GM21423 (cell line): ENCODE data around the gene ARMC9.
"Not testable (repeated sequence)": the region's sequence is repeated elsewhere in the genome, so short reads cannot be mapped to it uniquely, and the experiment has no call there.

Source experiments
- ATAC-seq: cut with Tn5 transposase; IDR thresholded peaks from one replicate; pipeline ENCODE4 v1.9.1; 2021; ENCODE audit warnings: mild to moderate bottlenecking, moderate library complexity; ENCODE audit not compliant: unreplicated experiment

The ARMC9 gene

DNA sequence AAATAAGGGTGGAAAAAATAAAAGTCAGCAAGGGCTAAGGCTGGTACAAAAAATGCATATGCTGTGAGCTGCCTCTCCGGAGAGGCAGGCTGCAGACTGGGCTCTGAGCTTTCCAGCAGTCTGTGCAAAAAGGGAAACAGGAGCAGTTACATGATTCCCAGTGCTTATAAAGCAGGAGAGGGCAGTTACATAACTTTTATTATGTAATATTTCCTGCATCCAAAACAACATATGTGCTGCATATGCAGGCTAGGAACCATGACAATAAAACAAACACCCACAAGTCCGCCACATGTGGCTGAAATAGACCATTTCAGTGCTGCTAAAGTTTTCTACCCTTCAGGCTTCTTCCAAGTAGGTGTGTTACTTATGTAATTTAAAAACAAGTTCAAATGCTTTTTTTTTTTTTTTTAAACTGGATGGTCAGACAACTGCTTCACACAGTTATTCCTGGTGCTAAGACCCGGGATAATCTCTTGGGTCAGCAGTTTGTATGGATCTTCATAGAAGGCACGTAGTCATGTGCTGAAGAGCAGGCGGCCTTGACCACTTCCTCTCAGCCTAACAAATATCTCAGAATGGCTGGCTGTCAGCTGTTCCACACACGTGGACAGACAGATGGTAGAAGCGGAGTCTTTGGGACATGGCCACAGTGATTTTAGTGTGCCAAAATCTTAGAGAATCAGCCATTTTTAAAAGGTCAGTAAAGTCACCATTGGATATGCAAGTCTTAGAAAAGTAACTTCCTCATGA is 43.5 kb downstream of the ARMC9 start:
- ATAC-seq = no peak

DNA sequence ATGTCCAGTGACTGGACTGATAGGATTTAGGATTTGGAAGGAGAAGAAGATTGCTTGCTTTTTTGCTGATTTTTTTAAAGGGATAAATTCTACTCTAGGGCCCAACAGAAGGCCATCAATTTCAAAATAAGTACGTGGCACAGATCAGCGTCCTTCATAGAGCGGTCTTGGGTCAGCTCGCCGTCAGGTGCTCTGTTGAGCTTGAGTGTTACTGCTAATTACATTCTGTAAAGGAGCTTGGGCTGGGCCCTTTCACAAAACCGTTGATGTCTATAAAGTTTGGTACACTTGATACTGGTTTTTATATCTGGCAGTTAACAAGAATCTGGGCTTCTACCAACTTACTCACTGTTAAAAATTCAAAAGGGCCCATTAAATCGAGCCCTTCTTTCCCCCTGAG is 45.4 kb downstream of the ARMC9 start:
- no peak for ATAC-seq

DNA sequence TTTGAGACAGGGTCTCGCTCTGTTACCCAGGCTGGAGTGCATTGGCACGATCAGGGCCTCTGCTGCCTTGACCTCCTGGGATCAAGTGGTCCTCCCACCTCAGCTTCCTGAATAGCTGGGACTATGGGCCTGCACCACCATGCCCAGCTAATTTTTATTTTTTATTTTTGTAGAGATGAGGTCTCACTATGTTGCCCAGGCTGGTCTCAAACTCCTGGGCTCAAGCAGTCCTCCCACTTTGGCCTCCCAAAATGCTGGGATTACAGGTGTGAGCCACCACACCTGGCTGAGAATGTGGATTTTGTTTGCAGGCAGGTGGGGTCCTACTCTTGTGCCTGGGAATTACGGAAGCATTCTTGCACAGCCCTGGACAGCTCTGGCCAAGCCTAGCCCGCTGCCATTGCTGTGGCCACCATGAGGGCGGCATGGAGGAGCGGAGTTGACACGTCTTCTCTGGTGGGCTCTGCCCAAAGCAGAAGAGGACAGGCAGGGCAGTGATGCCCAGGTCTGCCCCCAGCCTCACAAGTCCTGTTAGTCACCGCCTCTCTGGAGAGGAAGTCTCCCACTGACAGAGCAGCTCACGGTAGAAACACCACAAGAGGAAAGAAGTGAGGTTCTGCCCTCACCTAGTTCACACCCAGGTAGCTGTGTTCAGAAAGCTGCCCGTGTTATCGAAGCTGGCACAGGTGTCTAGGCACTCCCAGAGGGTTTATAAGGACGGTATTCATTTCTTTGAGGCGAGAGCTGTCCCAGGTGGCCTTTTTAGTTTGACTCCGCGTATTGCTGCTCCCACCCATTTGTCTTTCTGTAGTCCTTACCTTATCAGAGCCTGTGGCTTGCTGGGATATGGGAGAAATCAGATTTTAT is 46.2 kb downstream of the ARMC9 start:
- ATAC-seq = no peak

DNA sequence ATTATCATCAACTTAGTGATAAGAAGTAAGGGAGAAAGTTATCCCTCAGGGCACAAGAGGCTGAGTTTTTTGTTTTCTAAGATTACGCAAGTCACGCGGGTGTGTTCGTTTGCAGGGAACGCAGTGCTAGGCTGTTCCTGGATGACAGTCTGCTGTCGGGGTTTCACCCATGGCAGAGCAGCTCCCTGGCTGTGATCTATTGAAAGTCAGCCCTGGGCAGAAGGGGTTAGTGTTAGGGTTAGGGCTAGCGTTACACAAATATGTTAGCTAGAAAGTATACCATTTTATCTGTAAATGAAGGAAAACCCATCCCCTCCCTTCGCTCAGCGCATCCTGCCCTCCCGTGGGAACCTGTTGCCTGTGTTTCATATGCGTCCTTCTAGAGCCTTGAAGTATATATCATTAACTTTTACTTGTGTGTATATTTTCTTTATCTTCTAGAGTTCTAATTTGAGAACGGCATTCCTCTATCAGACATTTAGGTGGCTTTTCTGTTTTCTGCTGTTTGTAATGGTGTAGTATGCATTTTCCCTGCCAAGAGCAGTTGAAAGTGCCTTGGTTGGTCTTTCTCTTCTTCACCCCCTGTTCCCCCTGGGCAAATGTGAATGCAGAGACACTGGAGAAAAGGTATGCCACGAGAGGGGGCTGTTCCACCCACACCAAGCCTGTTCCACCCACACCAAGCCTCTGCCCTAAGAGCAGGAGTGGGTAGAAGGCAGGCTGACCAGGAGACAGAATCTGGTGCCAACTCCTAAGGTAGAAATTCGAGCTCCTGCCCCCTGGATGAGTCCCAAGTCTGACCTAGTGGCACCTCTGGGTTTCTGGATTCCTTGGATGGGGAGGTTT is 47.0 kb downstream of the ARMC9 start:
- no peak for ATAC-seq

DNA sequence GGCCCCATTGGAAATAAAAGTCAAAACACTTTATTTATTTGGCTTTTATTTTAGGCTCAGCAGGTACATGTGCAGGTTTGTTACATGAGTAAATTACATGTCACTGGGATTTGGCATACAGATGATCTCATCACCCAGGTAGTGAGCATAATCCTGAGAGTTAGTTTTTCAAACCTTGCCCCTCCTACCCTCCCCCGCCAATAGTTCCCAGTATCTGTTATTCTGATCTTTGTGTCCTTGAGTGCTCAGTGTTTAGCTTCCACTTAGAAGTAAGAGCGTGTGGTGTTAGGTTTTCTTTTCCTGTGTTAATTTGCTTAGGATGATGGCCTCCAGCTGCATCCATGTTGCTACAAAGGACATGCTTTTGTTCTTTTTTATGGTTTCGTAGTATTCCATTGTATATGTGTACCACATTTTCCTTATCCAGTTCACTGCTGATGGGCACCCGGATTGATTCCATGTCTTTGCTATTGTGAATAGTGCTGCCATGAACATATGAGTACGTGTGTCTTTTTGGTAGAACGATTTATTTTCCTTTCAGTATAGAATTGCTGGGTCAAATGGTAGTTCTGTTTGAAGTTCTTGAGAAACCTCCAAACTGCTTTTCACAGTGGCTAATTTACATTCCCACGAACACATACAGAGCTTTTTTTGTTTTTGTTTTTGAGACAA is 47.9 kb downstream of the ARMC9 start:
- no peak for ATAC-seq

DNA sequence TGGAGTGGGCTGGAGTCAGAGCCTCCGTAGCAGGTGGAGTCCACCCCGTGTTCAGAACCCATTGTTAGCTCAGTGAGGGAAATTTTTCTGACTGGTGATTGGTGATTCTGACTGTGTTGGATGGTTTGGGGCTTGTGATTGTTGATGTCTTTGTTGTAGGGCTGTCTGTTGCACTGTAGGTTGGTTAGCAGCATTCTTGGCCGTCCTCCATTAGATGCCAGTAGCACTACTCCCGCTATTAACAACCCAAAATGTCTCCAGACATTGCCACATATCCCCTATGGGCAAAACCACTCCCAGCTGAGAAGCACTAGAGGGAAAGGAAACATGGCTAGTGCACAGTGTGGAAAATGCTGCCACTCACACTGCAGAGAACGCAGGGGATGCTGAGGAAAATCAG is 51.7 kb downstream of the ARMC9 start:
- ATAC-seq = no peak

DNA sequence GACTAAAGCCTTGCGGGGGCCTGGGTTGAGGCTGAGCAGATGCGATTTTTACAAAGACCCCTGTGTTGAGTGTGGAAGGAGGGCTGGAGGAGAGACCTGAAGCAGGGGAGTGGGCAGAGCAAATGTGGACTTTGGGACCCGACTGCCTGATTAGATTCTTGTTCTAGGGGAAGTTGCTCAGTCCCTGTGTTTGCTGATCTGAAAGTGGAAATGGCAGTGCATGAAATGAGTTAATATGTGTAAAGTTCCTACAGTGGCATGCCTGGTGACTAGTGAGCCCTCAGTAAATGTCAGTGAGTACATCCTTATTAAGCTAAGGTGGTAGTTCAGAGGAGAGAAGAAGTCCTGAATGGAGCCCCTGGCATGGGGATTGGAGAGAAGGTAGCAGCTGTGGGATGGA is 52.3 kb downstream of the ARMC9 start:
- ATAC-seq = no peak

DNA sequence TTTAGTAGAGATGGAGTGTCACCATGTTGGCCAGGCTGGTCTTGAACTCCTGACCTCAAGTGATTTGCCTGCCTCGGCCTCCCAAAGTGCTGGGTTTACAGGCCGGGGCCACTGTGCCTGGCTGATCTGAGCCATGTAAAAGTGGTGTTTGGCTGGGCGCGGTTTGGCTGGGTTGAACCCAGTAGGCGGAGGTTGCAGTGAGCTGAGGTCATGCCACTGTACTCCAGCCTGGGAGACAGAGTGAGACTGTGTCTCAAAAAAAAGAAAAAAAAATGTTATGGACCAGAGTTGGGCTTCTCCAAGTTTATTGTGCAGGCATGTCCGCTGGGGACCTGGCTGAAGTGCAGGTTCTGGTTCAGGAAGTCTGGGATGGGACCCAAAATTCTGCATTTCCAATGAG is 54.9 kb downstream of the ARMC9 start:
- not testable (repeated sequence) for ATAC-seq

DNA sequence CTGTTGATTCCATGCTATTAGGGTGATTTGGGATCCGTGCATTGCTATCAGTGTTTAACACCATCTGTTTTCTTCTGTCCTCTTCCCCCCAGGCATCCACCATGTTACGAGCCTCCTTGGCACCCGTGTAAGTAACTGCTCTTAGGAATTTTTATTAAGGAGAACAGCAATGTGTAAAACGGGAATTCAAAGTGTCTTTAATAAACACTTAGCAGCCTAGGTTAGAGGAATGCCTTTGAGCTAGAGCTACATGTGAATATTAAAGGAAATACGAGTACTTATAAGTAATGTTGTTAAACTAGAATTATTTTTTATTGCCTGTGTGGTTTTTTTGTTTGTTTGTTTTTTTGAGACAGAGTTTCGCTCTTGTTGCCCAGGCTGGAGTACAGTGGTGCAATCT is 58.1 kb downstream of the ARMC9 start:
- ATAC-seq = no peak

DNA sequence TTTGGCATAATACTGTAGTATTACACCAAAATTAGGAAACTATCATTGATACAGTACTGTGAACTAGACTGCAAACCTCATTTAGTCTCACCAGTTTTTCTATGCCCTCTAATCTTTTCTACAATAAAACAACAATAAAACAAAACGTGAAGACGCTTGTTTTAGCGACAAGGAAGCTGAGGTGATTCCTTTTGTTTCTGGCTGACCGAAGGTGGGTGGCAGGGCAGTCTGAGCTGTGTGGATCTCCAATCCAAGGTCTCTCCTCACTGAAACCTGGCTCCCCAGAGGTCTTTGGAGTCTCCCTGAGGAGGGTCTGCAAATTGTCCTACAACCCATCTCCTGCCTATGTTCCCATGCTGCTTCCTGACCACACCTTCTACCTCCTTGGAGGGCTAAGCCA is 59.3 kb downstream of the ARMC9 start:
- ATAC-seq = no peak

DNA sequence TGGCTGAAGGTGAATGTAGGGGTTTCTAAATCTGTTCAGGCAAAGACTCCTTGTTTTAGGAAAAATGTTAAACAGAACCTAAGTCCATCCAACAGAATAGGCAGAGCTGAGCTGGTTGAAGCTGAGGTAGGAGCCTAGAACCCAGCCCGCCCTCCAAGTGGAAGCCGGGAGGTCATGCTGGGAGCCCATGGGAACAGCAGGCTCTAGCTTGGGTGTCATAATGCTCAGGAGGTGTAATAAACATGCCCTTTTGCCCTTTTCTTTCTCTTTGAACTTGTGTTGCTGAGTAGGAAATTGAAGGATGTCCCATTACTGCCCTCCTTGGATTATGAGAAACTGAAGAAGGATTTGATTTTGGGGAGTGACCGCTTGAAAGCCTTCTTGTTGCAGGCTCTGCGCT is 60.3 kb downstream of the ARMC9 start:
- ATAC-seq = no peak

DNA sequence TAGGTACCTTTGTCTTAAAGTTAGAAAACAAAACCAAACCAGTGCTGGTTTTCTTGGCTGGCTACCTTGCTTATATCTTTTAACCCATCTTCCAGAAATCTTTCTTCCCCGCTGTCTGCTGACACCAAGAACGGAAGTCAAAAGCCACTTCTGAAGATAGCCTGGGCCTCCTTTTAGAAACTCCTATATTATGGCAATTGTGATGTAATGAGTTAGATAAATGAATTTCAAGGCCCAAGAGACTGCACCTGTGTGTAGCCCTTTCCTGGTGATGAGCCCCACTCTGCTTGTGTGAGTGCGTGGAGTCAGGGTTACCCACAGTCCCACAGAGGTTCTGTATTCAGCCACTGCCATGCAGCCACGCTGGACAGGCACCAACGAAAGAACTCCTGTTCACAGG is 60.7 kb downstream of the ARMC9 start:
- no peak for ATAC-seq

DNA sequence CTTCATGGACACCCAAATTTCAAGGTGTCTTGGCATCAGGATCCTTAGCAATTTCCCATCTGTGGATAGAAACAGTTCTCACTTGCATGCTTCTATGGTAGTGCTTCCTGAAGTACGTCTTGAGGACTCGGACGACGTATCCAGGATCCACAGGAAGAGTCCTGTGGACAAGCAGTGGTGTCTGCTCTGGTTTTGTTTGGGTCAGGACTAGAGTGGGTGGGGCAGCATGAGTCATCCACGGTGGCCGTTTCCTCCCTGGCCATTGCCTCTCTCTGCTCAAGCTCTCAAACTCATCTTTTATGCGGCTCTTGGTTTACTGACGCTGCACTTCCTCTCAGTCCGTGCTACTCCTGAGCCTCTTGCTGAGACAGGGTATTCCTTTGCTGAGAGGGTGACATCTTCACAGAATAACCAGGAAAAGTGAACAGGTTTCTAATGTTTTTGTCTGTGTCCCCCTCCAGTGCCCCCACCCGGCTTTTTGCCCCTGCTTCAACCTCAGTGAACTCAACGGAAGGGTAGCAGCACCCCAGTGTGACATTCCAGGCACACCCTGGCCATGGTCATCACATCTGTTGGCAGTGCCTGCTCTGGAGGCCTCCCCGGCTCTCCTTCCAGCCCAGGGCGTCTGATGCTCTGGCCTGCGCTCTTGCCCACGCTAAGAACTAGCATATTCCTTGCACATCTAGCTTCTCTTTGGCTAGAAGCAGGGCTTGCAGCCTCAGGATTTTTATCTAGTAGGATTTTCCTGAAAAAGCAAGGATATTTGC is 62.2 kb downstream of the ARMC9 start:
- ATAC-seq = no peak

DNA sequence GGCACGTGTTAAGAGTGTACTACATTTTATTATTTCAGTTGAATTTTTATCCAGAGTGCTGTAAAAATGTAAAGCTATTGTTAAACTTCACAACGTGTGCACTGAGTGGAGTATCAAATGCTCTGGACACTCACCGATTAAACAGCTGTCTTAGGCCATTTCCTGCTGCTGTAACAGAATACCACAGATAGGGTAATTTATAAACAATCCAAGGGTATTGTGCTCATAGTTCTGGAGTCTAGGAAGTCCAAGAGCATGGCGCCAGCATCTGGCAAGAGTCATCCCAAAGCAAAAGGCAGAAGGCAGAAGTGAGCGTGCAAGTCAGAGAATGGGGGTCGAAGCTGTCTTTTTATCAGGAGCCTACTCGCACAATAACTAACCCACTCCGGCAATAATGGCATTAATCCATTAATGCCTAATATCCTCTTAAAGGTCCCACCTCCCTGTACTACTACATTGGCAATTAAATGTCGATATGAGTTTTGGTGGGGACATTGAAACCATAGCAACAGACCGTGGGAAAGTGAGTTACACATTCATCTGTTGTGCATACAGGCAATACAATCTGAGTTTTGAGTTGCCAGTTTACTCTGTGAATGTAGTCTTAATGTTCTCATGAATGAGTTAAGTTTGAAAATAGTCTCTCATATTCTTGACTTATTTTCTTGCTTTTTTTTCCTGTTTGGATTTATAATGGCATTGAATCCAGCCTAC is 64.8 kb downstream of the ARMC9 start:
- no peak for ATAC-seq

DNA sequence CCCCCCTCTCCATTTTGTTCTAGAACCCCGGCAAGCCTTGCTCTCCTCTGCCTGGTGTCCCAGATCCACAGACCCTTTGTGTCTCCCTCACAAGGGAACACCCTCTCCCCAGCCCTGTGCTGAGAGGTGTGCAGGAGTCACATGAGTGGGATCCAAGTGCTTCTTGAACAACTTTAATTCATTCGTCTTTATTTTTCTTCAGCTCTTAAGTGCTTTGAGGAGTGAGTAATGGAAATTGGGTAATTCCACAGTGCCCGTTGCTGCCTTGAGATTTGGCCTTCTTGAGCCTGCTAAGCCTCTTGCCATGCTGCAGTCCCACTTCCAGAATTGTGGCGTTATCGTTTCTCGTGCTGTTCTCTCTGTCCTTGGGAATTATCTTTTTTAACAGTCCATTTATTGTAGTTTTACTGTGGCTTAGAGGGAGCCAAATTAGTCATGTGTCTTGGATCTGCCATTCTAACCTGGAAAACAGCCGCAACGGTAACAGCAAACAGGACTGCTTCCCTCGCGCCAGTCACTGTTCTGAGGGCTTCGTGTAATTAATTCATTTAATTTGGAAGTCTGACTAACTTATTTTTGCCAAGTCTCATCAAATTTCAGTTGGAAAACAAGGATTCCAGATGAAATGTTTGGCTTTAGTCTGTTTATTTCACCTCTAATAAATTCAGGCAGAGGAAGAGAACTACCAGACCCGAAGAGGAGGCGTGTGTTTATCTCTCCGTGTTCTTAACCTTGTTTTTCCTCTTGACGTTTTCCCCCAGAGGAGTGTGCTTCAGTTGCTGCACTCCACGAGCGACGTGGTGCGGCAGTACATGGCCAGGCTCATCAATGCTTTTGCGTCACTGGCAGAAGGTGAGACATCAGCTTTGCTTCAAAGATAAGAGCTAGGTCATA is 72.0 kb downstream of the ARMC9 start:
- ATAC-seq = no peak

DNA sequence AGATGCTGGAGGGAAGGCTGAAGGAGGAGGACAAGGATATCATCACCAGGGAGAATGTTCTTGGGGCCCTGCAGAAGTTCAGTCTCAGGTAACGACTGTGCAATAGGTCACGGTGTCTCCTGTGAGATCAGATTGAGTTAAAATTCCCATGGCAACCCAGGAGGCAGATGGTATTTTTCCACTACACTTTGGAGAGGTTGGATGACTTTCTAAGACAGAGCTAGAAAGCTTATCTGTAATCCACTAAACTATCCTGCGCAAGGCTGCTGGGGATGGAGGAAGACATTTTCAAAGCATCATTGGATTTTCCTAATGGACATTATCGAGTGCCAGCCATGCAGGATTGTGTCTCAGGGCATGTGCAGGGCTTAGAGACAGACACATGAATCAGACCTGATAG is 74.6 kb downstream of the ARMC9 start:
- ATAC-seq = no peak

DNA sequence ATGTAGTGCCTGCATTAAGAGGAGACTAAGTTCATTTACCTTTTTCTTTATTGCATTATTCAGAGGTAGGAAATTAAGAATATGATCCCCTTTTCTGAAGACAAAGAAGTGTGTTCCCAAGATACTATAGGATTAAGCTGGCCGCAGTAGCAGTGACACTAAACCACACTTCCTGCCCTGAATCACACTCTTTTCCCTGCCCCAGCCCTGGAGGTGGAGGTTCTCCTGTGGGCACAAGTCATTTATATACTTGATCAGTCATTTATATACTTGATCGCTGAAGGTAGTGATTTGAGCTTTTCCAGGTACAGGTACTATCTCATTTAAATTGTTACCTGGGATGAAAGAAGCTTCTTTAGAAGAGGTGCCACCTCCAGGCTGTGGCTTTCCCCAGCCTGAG is 78.6 kb downstream of the ARMC9 start:
- ATAC-seq = no peak

DNA sequence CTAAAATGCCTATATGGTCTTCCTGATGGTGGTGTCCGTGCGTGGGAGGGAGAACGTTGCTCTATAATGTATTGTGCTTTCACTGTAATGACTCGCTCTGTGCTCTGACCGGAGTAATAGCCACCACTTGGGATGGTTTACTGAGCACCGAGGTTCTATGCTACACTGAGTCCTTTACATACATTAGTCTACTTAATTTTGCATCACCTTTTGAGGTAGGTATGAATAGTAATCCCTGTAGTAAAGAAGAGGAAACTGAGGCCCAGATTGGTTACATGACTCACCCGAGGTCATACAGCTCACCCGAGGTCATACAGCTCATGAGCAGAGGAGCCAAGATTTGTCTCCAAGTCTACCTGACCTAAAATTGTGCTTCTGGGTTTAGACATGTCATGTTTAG is 79.5 kb downstream of the ARMC9 start:
- ATAC-seq = no peak

DNA sequence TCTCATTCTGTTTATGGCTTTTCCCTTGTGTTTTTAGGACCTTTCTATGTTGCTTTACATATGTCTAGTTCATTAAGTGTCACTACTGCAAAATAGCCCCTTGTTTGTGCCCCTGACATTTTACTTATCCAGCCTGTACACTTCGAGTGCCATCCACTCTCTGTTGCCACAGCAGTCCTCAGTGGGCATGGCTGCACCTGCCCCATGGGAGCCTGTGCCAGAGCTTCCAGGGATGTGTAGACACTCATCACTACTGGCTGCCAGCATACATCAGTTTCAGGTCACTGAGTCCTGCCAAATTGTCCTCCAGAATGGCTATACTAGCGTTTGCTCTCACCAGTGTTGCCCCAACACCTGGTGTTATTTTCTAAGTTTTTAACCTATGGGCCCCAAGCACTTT is 80.4 kb downstream of the ARMC9 start:
- no peak for ATAC-seq
